GM12873 (cell line): ENCODE data around the gene CSMD2.
A peak's percentile ranks its signal among the peaks of the same experiment; 100 is the strongest.

Experiments
- TF ChIP-seq, protein P1 (sequence below): IDR thresholded peaks from 2 replicates; pipeline ENCODE4 v1.5.1; 2012; ENCODE audit warnings: low read depth, mild to moderate bottlenecking, moderate library complexity, low read length, control low read depth; ENCODE audit not compliant: insufficient read depth; ENCODE audit errors: missing control alignments

CSMD2 gene

DNA sequence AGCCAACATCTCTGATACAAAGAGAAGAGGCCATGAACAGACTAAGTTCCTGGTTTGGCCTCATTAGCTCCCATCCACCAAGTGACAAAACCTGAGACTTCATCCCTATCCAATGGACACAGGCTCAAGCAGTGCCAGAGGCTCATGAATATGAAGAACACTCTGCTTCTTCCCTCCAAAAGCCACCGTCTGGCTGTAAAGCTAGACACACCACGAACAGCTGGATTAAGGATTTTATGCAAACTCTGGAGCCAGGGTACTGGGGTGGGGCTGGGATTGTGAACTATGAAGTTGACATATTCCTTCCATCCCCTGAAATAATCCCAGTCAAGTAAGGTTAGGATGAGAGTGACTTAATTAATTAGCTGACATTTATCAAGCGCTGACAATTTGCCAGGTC, 139.4 kb downstream of the CSMD2 start:
- TF ChIP-seq, protein P1, sequence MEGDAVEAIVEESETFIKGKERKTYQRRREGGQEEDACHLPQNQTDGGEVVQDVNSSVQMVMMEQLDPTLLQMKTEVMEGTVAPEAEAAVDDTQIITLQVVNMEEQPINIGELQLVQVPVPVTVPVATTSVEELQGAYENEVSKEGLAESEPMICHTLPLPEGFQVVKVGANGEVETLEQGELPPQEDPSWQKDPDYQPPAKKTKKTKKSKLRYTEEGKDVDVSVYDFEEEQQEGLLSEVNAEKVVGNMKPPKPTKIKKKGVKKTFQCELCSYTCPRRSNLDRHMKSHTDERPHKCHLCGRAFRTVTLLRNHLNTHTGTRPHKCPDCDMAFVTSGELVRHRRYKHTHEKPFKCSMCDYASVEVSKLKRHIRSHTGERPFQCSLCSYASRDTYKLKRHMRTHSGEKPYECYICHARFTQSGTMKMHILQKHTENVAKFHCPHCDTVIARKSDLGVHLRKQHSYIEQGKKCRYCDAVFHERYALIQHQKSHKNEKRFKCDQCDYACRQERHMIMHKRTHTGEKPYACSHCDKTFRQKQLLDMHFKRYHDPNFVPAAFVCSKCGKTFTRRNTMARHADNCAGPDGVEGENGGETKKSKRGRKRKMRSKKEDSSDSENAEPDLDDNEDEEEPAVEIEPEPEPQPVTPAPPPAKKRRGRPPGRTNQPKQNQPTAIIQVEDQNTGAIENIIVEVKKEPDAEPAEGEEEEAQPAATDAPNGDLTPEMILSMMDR, result no peak

DNA sequence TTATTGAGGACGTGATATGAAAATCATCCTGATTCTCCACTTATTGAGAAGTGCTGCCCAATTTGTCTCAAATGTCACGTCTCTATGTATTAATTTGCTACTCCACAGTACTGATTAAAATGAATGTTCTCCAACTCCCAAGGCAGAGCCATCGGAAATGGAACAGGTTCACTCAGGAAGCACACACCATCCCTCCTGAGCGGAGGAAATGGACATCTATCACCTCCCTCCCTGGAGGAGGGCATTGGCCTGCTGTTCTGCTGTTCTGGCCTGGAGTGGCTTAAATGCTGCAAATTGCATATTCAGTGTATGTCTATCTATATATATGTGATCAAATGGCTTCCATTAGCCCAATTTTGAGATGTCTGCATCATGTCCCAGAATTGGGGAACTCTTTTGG, 140.5 kb downstream of the CSMD2 start:
- TF ChIP-seq, protein P1, result no peak

DNA sequence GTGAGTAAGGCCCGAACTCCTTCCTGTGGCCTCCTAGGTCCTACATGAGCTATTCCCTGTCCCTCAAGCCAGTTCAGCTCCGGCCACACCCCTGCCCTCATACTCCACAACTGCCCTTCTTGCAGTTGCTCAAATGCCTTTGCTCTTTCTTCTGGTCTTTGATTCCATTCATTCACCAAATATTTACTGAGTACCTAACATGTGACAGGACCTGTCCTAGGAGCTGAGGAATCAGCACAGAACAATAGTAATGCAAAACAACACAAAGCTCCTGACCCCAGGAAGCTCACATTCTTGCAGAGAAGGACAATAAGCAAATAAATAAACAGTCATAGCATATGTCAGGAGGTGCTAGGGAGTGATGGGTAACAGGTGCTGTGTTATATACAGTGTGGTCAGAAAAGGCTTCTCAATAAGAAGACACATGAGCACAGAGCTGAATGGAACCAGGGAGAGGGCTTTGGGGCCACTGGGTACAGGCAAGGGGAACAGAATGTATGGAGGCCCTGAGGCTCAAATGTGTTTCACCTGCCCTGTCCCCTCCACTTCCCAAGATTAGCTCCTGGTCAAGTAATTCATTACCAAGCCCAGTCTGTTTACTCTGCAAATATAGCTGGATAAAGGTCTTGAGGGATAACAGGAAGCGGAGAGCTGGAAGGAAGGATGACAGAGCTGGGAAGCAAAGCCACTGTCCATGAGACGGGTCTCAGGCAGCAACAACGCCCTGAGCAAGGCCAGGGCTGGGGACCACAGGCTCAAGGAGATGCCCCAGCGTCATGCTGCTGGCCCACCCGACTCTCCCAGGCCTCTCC, 145.1 kb downstream of the CSMD2 start:
- TF ChIP-seq, protein P1, result no peak

DNA sequence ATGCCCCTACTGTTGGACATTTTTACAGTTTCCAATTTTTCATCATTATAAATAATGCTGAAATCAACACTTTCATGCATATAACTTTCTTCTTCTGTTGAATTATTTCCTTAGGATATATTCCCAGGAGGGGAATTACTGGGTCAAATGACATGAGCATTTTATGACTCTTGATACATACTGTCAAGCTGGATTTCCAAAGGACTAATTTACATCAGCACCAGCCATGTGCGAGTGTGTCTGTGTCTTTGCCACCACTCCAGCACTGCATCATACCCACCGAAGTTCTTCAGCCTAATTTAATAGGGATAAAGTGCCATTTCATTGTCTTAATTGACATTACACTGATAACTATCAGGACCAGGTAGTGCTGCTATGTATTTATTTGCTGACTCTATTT, 146.7 kb downstream of the CSMD2 start:
- TF ChIP-seq, protein P1, result no peak

DNA sequence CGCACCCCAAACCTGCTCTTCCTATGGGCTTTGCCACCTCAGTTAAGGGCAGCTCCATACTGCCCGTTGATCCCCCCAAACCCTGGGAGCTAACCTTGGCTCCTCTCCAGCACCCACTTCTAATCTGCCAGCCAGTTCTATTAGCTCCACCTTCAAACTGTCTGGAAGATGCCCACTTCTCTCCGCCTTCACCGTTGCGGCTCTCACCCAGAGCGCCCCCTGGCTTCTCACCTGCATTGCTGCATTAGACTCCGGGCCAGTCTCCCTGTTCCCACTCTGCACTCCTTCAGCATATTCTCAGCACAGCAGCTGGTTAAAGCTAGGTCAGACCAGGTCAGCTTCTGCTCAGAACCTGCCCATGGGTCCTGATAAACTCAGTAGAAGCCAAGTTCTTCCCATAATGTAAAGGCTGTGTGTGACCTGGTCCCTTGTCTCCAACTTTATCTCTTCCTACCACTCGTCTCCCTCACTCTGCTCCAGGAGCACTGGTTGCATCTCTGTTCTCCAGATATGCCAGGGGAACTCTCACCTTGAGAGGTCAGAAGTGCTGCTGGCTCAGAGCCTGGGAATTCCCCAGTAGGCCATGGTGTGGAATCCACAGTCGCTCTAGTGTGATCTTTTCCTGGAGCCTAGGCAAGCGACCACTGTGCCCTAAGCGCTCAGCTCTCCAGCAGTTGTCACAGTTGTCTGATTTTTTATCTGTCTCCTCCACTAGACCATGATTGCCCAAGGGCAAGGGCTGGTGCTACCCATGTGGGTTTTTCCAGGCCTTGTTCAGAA, 150.9 kb downstream of the CSMD2 start:
- TF ChIP-seq, protein P1, result peak; percentile 77

DNA sequence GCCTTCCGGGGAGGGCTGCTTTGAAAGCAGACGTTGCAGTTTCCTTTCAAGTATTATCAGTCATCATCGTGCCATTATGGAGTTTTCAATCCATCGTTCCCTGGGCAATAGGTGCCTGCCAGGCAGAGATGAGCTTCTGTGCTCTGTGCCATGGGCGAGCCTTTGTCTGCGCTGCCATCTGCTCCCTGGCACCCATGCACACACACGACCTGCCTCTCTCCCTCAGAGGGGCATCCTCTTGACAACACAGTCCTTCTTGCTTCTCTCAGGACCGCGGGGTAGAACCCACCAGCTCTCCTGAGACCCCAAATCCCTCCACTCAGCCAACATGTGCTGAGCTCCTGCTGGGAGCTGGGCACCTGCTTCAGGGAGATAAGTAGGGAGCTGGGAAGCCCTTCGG, 151.9 kb downstream of the CSMD2 start:
- TF ChIP-seq, protein P1, result no peak

DNA sequence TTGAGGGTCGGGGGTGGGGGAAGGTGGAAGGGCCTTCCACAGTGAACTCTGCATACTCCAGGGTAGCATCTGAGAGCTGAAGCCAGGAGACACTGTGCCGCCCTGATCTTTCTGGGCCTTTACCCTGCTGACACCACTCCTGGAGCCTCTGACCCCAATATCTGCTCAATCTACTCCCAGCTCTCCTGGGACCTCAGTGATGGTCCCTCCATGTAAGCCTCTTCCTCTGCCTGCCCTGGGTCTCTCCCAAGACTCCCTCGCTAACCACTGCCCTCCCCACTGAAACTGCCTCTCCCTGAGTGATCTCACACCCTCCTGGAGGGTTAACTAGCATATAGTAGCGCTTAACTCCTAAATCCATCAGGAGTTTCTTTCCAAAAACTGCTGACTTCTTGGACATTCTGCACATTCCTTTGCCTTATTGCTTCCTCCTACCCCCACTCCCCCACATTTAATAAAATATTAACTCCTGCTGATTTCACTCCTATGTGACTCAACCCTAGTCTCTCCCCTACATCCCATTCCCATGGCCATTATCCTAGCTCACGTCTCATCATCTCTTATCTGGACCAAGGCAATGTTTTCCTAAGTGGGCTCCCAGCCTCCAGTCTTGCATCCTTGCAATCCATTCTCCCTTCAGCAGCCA, 155.6 kb downstream of the CSMD2 start:
- TF ChIP-seq, protein P1, result no peak
